ENCODE results near the gene SLC35F3. TPM values are rescaled to one million over a fixed set of nuclear protein-coding genes. Genes with fewer than 3 reads are reported as not detected.

Gene SLC35F3
- total and polyA plus RNA-seq, 4 donors, result 0.01 to 0.37 (median 0.08) TPM; not detected in 1

- Histone ChIP-seq H3K9me3 (ENCODE audit: control insufficient read depth in 4 of 4, low read length in 3 of 4) (no peaks in the 10 kb centered on the region), H3K9ac (ENCODE audit: low read depth in 1 of 2, low read length in 2 of 2) (no peak overlapping the region), H3K27ac (ENCODE audit: low read depth in 1 of 2, low read length in 2 of 2) (no peak overlapping the region), H3K36me3 (ENCODE audit: control insufficient read depth in 4 of 4, insufficient read depth in 3 of 4, low read depth in 1 of 4, low read length in 3 of 4) (no peaks in the 10 kb centered on the region), H3K27me3 (ENCODE audit: control insufficient read depth in 4 of 4, insufficient read depth in 4 of 4, low read length in 3 of 4) (peaks cover 0 to 8% (median 0%) of the 10 kb centered on the region in 4 donors), H3K4me1 (ENCODE audit: control insufficient read depth in 4 of 4, insufficient read depth in 4 of 4, low read length in 3 of 4) (peaks cover 2 to 13% (median 7%) of the 10 kb centered on the region in 4 donors), H3K4me3 (ENCODE audit: low read depth in 1 of 3, low read length in 3 of 3) (no peak overlapping the region)
- TF ChIP-seq FOXA1 (IDR thresholded peaks at IDR 0.05) (no peak), RAD21 (IDR thresholded peaks at IDR 0.05) (peak; percentile 37 to 72), CTCF (IDR thresholded peaks at IDR 0.05; ENCODE audit: low read depth, low read length, missing input control) (peak; percentile 22)
- DNase-seq (ENCODE audit: low spot score), result no peak
- 44% methylated on average over 4 of the region's 4 CpGs for WGBS
Observed at GRCh38 chr1:234212764-234213657, 308.5 kb downstream of the SLC35F3 start.

- 22% methylated on average over 8 of the region's 8 CpGs for WGBS
- TF ChIP-seq SP1 (IDR thresholded peaks at IDR 0.05), result no peak
- no peak for TF ChIP-seq TAF1 (conservative IDR thresholded peaks at IDR 0.05)
- TF ChIP-seq REST (IDR thresholded peaks at IDR 0.05), result no peak
- no peak for TF ChIP-seq JUND (IDR thresholded peaks at IDR 0.05)
- TF ChIP-seq EGR1 (IDR thresholded peaks at IDR 0.05; ENCODE audit: low read depth in 2 of 2), result no peak
- no peak for TF ChIP-seq MAX (IDR thresholded peaks at IDR 0.05)
- no peak for TF ChIP-seq YY1 (IDR thresholded peaks at IDR 0.05)
- TF ChIP-seq NR2F2 (IDR thresholded peaks at IDR 0.05), result no peak
- TF ChIP-seq RXRA (IDR thresholded peaks at IDR 0.05), result no peak
- TF ChIP-seq ZBTB33 (IDR thresholded peaks at IDR 0.05), result no peak
- TF ChIP-seq ATF3 (IDR thresholded peaks at IDR 0.05), result no peak
- TF ChIP-seq HNF4A (conservative IDR thresholded peaks at IDR 0.05), result no peak
- TF ChIP-seq CTCF (IDR thresholded peaks at IDR 0.05; ENCODE audit: low read depth, low read length, missing input control), result no peak
- TF ChIP-seq FOXA1 (IDR thresholded peaks at IDR 0.05), result no peak
- TF ChIP-seq RAD21 (IDR thresholded peaks at IDR 0.05), result no peak
- no peak for TF ChIP-seq GABPA (IDR thresholded peaks at IDR 0.05 in 1 of 2, conservative IDR thresholded peaks at IDR 0.05 in 1 of 2)
- no peak for TF ChIP-seq FOXA2 (IDR thresholded peaks at IDR 0.05)
- TF ChIP-seq HNF4G (IDR thresholded peaks at IDR 0.05), result no peak
- H3K4me3 ChIP-seq (ENCODE audit: low read depth in 1 of 3, low read length in 3 of 3), result peak overlapping the region in 1 of 3 donors; percentile 25
- peaks cover 0 to 8% (median 0%) of the 10 kb centered on the region in 4 donors for H3K27me3 ChIP-seq (ENCODE audit: control insufficient read depth in 4 of 4, insufficient read depth in 4 of 4, low read length in 3 of 4)
- DNase-seq (ENCODE audit: low spot score), result no peak
- H3K4me1 ChIP-seq (ENCODE audit: control insufficient read depth in 4 of 4, insufficient read depth in 4 of 4, low read length in 3 of 4), result peaks cover 2 to 13% (median 7%) of the 10 kb centered on the region in 4 donors
- H3K27ac ChIP-seq (ENCODE audit: low read depth in 1 of 2, low read length in 2 of 2), result no peak overlapping the region
- no peak overlapping the region for H3K9ac ChIP-seq (ENCODE audit: low read depth in 1 of 2, low read length in 2 of 2)
- H3K9me3 ChIP-seq (ENCODE audit: control insufficient read depth in 4 of 4, low read length in 3 of 4), result no peaks in the 10 kb centered on the region
- H3K36me3 ChIP-seq (ENCODE audit: control insufficient read depth in 4 of 4, insufficient read depth in 3 of 4, low read depth in 1 of 4, low read length in 3 of 4), result no peaks in the 10 kb centered on the region
Observed at GRCh38 chr1:234213658-234214128, 309.2 kb downstream of the SLC35F3 start.
